Measurements from ENCODE around the gene RAD18.

- TF ChIP-seq CTCF (IDR thresholded peaks at IDR 0.05; ENCODE audit: low read length) (no peak), EZH2 (IDR thresholded peaks at IDR 0.05; ENCODE audit: borderline replicate concordance, low read length) (no peak)
Observed at GRCh38 chr3:8909160-8909559, 54.1 kb downstream of the RAD18 start.

Measured in OCI-LY1 (cell line).